HG02870 (cell line): ENCODE data around the gene HMCN2.

Experiments used
- ATAC-seq: cut with Tn5 transposase; IDR thresholded peaks from one replicate; pipeline ENCODE4 v1.9.1; 2021; ENCODE audit warnings: mild to moderate bottlenecking, moderate library complexity; ENCODE audit not compliant: unreplicated experiment

The HMCN2 gene

DNA sequence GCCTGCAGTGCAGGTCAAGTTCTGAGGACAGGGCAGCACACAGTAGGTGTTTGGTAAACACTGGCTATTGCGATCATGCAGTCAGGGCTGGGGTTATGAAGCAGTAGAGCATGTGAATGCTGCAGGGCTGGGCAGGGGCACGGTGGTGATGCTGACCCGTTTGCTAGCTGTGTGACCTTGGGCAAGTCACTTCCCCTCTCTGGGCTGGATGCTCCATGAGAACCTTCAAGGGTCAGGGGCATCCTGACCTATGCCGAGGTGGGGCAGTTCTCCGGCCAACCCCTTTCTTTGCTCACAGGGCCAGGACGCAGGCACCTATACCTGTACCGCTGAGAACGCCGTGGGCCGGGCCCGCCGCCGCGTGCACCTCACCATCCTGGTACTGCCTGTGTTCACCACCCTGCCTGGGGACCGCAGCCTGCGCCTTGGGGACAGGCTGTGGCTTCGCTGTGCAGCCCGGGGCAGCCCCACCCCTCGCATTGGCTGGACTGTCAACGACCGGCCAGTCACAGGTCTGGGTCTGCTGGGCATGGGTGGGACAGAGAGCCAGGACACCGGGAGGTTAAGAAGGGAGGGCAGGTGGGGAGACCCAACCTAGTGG is 140.2 kb downstream of the HMCN2 start:
- no peak for ATAC-seq

DNA sequence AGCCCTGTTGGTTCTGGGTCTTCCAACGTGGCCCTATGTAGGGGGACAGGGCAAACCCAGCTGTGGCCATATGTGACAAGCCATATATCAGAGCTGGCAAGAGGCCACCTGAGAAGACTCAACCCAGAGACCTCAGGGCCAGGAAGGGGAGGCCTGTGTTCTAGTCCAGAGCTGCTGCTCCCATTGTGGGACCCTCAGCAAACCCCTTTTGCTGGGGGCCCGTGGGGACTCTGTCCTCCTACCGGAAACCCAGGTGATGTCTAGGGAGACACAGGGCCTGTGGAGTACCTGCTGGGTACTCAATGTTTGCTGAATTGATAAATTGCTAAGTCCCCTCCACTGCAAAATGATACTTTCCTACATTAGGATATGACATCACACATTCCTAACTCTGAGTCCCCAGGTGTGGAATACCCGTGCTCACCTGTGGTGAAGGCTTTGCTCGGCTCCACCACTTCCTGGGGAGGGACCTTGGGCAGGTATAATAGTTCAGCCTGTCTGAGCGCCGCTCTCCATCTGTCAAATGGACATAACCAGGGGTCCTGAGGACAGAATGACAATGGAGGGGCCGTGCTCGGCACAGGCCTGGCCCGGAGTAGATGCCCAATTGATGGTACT is 140.8 kb downstream of the HMCN2 start:
- ATAC-seq: no peak

DNA sequence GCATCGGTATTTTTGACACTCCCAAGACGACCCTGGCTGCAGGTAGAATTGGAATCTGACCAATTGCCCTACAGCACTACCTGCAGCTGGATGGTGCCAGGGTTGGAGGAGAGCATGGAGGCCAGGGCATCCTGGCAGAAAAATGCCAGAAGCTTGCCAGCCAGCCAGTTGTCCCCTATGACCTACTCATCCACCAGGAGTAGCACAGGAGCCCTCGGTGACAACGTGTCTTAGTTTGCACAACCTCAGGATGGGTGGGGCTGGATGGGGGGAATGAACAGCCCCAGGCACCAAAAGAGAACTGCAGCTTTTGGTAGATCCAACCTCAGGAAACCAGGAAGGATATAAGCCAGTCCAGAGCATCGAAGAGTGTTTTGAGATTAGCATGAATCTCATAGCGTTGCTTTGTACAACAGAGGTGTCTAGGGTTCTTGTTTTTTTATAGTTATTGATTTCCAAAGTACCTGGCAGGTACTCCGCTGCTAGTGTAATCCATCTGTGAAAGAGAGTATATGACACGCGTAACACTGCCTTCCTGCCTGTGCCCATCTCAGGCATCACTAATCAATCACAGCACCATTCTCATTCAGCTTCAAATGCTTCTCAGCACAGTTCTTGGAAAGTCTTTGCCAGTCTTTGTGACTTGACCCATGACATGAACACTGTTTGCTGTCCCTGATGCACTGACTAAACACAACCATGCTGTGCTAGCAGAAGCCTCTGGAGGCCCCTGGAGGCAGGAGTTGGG is 142.5 kb downstream of the HMCN2 start:
- ATAC-seq: no peak

DNA sequence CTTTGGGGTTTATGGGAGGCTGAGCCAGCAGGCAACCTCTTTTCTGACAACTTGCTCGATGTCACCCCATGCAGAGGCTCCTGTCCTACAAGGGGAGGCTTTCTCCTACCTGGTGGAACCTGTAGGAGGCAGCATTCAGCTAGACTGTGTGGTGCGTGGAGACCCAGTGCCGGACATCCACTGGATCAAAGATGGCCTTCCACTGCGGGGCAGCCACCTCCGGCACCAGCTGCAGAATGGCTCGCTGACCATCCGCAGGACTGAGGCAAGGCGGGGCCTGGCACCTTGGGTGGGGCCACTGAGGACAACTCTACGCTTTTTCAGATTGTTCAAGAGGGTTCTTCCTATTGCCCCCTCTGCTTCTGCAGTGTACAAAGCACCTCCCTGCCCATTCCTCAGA is 143.1 kb downstream of the HMCN2 start:
- no peak for ATAC-seq

DNA sequence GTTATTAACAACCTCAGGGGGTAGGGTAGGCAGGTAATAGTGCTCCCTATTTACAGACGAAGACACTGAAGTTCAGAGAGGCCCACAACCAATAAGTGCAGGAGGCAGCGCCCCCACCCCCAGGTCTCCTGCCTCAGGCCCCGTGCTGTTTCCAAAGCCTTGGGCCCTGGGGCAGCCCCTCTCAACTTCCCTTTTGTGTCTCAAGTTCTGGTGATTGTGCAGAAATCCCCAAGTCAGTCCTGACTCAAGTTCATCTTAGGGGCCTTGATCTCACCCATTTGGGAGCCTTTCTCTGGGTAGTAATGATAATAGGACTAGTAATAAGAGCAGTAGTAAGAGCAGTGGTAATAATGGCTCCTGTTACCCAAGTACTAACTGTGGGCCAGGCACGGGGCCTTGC is 143.7 kb downstream of the HMCN2 start:
- no peak for ATAC-seq

DNA sequence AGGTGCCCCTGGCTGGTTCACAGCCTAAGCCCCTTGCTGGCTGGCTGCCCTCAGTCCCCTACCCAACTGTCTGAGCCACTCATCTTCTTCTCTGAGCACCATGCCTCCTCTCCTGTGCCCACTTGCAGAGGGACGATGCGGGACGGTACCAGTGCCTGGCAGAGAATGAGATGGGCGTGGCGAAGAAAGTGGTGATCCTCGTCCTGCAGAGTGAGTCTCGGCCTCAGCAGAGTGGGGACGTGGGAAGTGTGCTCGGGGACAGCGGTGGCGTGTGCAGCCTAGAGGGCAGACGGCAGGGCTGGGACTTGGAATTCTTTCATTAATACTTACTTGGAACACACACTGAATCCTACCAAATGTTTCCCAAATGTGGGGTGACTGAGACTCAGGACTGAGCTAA is 144.9 kb downstream of the HMCN2 start:
- no peak for ATAC-seq

DNA sequence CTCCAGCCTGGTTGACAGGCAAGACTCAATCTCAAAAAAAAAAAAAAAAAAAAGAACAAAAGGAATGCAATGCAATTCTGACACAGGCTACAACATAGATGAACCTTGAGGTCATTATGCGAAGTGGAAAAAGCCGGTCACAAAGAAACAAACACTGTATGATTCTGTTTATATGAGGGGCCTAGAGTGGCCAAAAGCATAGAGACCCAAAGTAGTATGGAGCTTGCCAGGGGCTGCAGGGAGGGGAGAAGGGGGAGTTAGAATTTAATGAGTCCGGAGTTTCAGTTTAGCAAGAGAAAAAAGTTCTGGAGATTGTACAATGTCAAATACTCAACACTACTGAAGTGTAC is 146.0 kb downstream of the HMCN2 start:
- ATAC-seq: no peak

DNA sequence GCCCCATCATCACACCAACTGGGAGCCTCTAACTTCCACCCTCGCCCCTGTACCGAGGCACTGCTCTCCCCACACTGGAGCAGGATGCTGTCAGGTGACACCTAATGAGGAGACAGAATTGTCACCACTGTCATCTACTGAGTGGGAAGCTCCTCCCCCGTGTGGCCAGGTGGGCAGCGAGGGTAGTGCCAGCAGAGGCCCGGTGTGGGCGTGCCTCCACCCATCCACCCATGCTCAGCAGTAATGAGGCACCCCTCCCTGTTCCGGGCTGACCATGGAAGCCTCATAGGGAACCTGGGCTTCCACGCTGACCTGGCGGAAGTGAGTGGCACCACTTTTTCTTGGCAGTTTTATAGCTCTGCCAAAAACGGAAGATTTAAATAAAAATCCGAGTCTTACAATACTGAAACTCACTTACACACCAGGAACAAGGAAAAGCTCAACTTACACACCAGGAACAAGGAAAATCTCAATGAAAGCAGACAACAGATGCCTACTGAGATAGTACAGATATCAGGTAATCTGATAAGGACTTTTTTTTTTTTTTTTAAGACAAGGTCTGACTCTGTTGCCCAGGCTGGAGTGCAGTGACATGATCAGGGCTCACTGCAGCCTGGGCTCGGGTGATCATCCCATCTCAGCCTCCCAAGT is 148.6 kb downstream of the HMCN2 start:
- no peak for ATAC-seq

DNA sequence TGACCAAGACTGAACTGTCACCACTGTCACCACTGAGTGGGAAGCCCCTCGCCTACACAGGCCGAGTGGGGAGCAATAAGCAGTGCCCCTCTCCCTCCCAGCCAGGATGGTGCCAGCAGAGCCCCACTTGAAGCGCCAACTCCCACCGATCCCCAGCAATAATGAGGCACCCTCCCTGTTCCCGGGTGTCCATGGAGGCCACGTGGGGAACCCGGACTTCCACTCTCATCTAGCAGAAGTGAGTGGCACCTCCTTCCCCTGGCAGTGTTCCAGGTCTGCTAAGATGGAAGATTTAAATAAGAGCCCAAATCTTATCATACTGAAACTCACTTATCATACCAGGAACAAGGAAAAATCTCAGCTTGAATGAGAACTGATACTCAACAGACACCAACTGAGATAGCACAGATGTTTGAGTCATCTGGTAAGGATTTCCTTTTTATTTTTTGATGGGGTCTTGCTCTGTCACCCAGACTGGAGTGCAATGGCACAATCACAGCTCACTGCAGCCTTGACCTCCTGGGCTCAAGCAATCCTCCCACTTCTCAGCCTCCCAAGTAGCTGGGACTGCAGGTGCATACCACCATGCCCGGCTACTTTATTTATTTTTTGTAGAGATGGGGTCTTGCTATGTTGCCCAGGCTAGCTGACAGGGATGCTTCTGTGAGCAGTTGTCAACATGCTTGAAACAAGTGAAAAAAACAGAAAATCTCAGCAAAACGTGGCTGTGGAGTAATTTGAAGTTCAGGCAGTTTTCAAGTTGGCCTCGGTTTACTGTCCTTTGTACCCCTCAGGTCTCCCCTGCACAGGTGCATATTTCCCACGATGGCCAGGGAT is 149.6 kb downstream of the HMCN2 start:
- ATAC-seq: no peak

DNA sequence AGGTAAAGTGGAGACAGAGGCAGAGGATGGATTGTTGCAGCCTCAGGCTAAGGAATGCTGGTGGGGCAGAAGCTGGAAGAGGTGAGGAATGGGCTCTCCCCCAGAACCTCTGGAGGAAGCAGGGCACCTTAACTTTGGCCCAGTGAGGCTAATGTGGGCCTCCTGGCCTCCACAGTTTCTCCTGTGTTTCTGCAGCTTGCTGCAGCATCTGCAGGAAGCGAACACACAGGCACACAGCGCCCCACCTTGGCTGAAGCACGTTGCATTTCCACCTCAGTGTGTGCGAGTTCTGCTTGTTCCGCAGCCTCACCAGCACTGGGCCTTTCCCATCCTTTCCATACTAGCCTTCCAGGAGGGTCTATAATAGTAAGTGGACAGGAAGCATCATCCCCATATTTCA is 152.0 kb downstream of the HMCN2 start:
- no peak for ATAC-seq

DNA sequence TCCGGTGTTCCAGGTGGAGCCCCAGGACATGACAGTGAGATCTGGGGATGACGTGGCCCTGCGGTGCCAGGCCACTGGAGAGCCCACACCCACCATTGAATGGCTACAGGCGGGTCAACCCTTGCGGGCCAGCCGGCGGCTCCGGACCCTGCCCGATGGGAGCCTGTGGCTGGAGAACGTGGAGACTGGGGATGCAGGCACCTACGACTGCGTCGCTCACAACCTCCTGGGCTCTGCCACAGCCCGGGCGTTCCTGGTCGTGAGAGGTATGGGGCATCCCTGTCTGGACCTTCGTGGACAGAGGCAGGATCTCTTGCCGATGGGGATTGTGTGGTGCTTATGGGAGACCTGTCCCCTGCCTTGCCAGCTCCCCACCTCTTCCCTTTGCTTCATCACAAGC is 153.2 kb downstream of the HMCN2 start:
- no peak for ATAC-seq

DNA sequence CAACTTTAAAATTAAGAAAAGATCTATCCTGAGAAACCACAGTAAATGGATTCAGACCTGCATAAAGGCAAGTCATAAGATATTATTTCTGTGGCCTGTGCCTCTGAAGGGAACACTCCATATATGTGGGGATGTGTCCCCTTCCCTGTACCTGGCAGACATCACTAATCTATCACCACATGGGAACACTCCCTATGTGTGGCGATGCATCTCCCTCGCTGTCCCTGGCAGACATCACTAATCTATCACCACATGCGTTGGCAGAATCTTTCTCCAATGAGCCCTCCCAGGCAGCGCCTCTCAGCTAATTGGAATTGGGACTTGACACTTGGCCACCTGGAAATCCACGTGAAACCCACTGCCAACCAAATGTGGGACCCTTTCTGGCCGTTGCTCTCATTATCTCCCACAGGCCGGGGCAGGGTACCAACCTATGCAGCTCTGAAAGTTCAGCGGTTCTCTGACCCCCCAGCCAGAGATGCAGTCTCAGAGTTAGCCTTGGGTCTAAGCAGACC is 154.0 kb downstream of the HMCN2 start:
- ATAC-seq: no peak

DNA sequence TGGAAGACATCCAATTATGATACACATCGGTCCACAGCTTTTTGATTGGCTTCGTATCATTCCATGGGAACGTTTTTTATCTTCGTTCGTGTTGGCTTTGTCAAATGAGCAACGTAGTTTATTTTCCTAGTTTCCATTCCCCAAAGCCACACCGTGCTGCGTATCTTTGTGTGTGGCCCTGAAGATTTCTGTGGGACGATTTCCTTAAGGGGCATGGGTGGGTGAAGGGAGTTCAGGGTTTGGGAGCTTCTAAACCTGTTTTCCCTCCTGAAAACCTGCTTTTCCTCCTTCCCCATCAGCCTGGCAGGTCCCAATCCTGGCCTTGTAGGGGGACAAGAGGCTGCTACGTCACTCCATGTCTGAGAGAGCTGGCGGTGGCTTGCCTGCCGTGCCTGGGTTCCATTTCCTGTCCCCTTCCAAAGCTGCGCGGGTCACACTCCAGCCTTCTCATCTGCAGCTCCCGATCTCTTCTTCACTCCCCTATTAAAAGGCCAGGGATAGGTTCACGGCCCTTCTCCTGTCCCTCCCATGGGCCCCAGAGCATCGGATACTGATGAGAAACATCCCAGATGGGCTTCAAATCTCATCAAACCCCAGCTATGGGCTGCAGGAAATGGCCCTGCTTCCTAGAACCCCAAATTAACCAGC is 155.7 kb downstream of the HMCN2 start:
- ATAC-seq: no peak

DNA sequence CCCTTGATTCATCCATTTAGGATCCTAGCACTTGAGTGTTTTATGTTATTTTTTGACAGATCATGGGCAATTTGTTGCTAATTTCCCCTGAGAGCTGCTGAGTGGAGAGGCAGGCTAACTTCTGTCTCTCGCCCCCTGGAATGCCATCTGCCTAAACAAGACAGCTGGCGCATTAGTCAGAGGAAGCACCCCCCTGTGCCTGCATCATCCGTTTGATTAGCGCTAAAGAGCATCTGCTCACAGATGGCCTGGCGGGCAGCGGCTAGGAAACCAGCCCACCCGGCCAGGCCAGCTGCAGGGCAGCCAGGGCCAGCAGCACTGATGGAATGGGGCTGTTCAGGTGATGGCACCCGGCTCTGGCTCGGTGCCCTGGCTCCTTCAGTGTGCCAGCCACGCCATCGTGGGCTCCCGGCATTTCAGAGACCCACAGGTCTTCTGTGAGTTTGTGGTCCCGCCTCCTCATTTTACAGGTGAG is 156.3 kb downstream of the HMCN2 start:
- ATAC-seq: no peak

DNA sequence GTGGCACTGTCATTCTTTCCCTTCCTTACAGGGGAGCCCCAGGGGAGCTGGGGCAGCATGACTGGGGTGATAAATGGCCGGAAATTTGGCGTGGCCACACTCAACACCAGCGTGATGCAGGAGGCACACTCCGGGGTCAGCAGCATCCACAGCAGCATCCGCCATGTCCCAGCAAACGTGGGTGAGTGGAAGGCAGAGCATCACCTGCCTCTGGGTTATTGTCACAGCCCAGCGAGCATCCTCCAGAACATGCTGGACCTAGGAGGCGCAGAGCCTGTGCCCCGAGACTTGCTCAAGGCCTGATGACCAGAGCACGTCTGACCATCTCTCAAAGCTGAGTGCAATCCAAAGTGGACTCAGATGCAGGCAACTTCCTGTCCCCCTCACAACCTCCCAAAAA is 157.0 kb downstream of the HMCN2 start:
- no peak for ATAC-seq

DNA sequence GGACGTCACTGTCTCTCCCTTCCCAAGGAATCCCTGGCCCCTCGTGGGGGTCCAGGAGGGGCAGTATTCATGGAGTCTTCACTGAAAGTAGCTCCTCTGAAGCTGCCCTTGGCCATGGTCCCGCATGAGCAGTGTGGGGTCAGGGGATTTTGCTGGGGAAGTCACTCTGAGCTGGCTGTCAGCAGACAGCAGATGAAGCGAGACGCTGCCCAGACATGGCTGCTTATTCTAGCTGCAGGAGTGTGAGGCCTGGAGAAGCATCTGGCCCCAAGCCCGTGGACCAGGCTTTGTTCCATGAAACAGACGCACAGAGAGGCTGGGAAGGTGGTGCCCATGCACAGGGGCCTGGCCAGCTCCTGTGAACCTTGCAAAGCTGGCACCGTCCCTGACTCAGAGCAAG is 157.7 kb downstream of the HMCN2 start:
- no peak for ATAC-seq

DNA sequence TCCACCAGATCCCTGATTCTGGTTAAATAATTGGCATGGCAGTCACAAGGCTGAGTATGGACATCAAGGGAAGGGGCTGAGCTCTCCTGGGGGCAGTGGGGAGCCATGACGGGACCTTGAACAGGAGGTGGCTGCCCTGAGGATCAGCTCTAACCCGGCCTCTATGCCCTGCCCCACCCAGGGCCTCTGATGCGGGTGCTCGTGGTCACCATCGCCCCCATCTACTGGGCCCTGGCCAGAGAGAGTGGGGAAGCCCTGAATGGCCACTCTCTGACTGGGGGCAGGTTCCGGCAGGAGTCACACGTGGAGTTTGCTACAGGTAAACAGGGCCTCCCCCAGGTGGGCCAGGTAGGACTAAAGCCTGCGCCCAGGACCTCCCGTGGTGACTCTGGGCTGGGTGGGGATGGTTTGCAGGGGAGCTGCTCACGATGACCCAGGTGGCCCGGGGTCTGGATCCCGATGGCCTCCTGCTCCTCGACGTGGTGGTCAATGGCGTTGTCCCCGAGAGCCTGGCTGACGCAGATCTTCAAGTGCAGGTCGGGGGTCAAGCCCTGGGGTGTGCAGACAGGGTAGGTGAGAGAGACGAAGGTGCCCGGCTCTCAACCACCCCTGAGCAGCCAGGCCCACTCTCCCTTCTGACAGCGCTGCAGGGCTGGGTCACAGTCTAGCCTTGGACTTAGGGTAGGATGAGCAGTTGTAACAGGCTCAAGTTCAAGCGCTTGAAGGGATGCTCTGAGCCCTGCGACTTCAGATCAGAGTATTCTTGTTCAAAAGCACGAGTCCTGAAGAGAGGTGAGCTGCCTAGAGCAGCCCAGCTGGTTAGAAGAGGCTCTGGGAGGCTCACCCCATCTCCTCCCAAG is 159.3 kb downstream of the HMCN2 start:
- no peak for ATAC-seq

DNA sequence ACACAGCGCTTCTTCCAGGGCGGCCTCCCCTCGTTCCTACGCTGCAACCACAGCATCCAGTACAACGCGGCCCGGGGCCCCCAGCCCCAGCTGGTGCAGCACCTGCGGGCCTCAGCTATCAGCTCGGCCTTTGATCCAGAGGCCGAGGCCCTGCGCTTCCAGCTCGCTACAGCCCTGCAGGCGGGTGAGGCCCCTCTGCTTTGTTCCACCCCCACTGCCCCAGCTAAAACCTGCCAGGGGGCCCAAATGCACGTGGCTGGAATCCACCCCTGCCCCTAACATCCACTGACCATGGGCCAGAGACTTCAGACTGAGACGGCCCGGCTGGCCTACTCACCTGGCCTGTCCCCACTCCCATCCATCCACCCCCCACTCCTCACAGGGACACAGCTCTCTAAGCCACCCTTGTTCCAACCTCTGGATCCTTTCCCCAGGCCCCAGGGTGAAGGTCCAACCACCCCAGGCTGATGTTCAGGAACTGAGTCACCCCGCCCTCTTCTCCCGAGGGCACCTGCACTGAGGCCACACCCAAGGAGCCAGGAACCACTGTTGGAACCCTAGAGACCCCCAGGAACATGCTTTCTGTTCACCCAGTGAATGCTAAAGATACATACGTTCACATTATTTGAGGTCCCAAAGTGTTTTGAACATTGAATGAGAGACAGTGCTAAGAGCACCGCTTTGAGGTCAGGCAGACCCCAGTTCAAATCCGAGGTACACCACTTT is 160.3 kb downstream of the HMCN2 start:
- ATAC-seq: no peak

DNA sequence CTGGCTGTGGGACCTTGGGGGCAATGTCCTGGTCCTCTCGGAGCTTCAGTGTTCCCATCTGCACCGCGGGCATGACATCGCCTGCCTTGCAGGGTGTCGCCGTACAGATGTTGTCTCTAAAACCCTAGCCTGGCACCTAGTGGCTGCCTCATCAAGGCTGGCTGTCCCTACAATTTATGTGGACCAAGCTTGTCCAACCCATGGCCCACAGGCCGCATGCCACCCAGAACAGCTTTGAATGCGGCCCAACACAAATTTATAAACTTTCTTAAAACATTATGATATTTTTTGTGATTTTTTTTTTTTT is 160.9 kb downstream of the HMCN2 start:
- no peak for ATAC-seq
